CMK (cell line): ENCODE data around the gene ZBTB16.

ENCODE experiments used
- DNase-seq: peaks from one replicate; pipeline ENCODE4 v3.0.0-alpha.2; 2010; ENCODE audit warnings: low read depth

ZBTB16 gene

GRCh38 chr11:114243461-114244372 lies 184.2 kb downstream of the ZBTB16 start:
- no peak for DNase-seq

- DNase-seq, result no peak
Measured at GRCh38 chr11:114244726-114245394, 185.3 kb downstream of the ZBTB16 start.

GRCh38 chr11:114246321-114247069 lies 187.0 kb downstream of the ZBTB16 start:
- no peak for DNase-seq

GRCh38 chr11:114247070-114247789 lies 187.7 kb downstream of the ZBTB16 start:
- no peak for DNase-seq

- DNase-seq, result no peak
Measured at GRCh38 chr11:114250180-114250579, 190.7 kb downstream of the ZBTB16 start.

- no peak for DNase-seq
Measured at GRCh38 chr11:114250993-114251814, 191.7 kb downstream of the ZBTB16 start.

- no peak for DNase-seq
Measured at GRCh38 chr11:114251815-114252337, 192.4 kb downstream of the ZBTB16 start.

GRCh38 chr11:114252767-114253166 lies 193.3 kb downstream of the ZBTB16 start:
- DNase-seq, result no peak

- no peak for DNase-seq
Measured at GRCh38 chr11:114253771-114254170, 194.3 kb downstream of the ZBTB16 start.

GRCh38 chr11:114254571-114255146 lies 195.1 kb downstream of the ZBTB16 start:
- no peak for DNase-seq

GRCh38 chr11:114255289-114255688 lies 195.8 kb downstream of the ZBTB16 start:
- no peak for DNase-seq

GRCh38 chr11:114256176-114256966 lies 196.9 kb downstream of the ZBTB16 start:
- no peak for DNase-seq

GRCh38 chr11:114256967-114257286 lies 197.4 kb downstream of the ZBTB16 start:
- DNase-seq, result no peak

GRCh38 chr11:114257621-114258558 lies 198.4 kb downstream of the ZBTB16 start:
- peak; percentile 26 for DNase-seq

- no peak for DNase-seq
Measured at GRCh38 chr11:114258696-114259095, 199.2 kb downstream of the ZBTB16 start.

GRCh38 chr11:114259124-114259526 lies 199.6 kb downstream of the ZBTB16 start:
- DNase-seq, result no peak

GRCh38 chr11:114259551-114259983 lies 200.1 kb downstream of the ZBTB16 start:
- DNase-seq, result no peak

GRCh38 chr11:114260077-114260476 lies 200.6 kb downstream of the ZBTB16 start:
- no peak for DNase-seq
